ENCODE data around the gene ZNF280B.
A peak's percentile ranks its signal among the peaks of the same experiment; 100 is the strongest.
"Not testable (repeated sequence)": the region's sequence is repeated elsewhere in the genome, so short reads cannot be mapped to it uniquely, and the experiment has no call there.

ZNF280B gene

GRCh38 chr22:22509912-22510311, 1.4 kb upstream of the ZNF280B start:
- FAIRE-seq, result not testable (repeated sequence)

GRCh38 chr22:22507743-22508273, 734 bp downstream of the ZNF280B start:
- no peak for DNase-seq (ENCODE audit: low spot score)

More at GRCh38 chr22:22509912-22510311, 1.4 kb upstream of the ZNF280B start:
- not testable (repeated sequence) for DNase-seq (ENCODE audit: low spot score)

GRCh38 chr22:22506736-22507135, 1.8 kb downstream of the ZNF280B start:
- FAIRE-seq, result no peak
- no peak for DNase-seq (ENCODE audit: low spot score)

More at GRCh38 chr22:22507743-22508273, 734 bp downstream of the ZNF280B start:
- FAIRE-seq, result no peak

- DNase-seq (ENCODE audit: low spot score) (no peak), FAIRE-seq (no peak)
These were observed 10.3 kb downstream of the ZNF280B start for GRCh38 chr22:22498267-22498666.

- not testable (repeated sequence) for DNase-seq (ENCODE audit: low spot score); FAIRE-seq
These were observed 17.0 kb downstream of the ZNF280B start for GRCh38 chr22:22491589-22491988.

- FAIRE-seq (no peak), DNase-seq (ENCODE audit: low spot score) (no peak)
These were observed 19.8 kb downstream of the ZNF280B start for GRCh38 chr22:22488736-22489135.

GRCh38 chr22:22487869-22488597, 20.5 kb downstream of the ZNF280B start:
- FAIRE-seq (no peak), DNase-seq (ENCODE audit: low spot score) (no peak)

GRCh38 chr22:22487059-22487458, 21.5 kb downstream of the ZNF280B start:
- DNase-seq (ENCODE audit: low spot score) (no peak), FAIRE-seq (no peak)

GRCh38 chr22:22486132-22486899, 22.2 kb downstream of the ZNF280B start:
- FAIRE-seq (no peak), DNase-seq (ENCODE audit: low spot score) (no peak)

GRCh38 chr22:22485524-22485923, 23.0 kb downstream of the ZNF280B start:
- FAIRE-seq, result no peak
- no peak for DNase-seq (ENCODE audit: low spot score)

- DNase-seq (ENCODE audit: low spot score) (no peak), FAIRE-seq (no peak)
These were observed 24.5 kb downstream of the ZNF280B start for GRCh38 chr22:22484023-22484422.

- FAIRE-seq (no peak), DNase-seq (ENCODE audit: low spot score) (no peak)
These were observed 27.6 kb downstream of the ZNF280B start for GRCh38 chr22:22480940-22481339.

GRCh38 chr22:22479999-22480532, 28.5 kb downstream of the ZNF280B start:
- DNase-seq (ENCODE audit: low spot score), result peak; percentile 9
- FAIRE-seq, result no peak

- no peak for DNase-seq (ENCODE audit: low spot score)
- no peak for FAIRE-seq
These were observed 29.4 kb downstream of the ZNF280B start for GRCh38 chr22:22479116-22479515.

- no peak for DNase-seq (ENCODE audit: low spot score)
- FAIRE-seq, result no peak
These were observed 30.1 kb downstream of the ZNF280B start for GRCh38 chr22:22478470-22478869.

- FAIRE-seq, result no peak
- no peak for DNase-seq (ENCODE audit: low spot score)
These were observed 33.8 kb downstream of the ZNF280B start for GRCh38 chr22:22474733-22475132.

GRCh38 chr22:22471104-22471503, 37.4 kb downstream of the ZNF280B start:
- not testable (repeated sequence) for FAIRE-seq; DNase-seq (ENCODE audit: low spot score)

GRCh38 chr22:22469527-22469926, 39.0 kb downstream of the ZNF280B start:
- FAIRE-seq (no peak), DNase-seq (ENCODE audit: low spot score) (no peak)

GRCh38 chr22:22468794-22469469, 39.6 kb downstream of the ZNF280B start:
- not testable (repeated sequence) for FAIRE-seq; DNase-seq (ENCODE audit: low spot score)

- FAIRE-seq, result no peak
- DNase-seq (ENCODE audit: low spot score), result no peak
These were observed 41.4 kb downstream of the ZNF280B start for GRCh38 chr22:22467112-22467511.

- DNase-seq (ENCODE audit: low spot score) (no peak), FAIRE-seq (no peak)
These were observed 42.8 kb downstream of the ZNF280B start for GRCh38 chr22:22465782-22466181.
